Ovary (tissue), 3 donors: Measurements from ENCODE around the gene SLC38A3.

Experiments used
- EP300 ChIP-seq: sonication (generic); formaldehyde crosslinking; IDR thresholded peaks from one replicate; pipeline ENCODE4 v1.6.1; 2017; ENCODE audit warnings: antibody characterized with exemption
- TF ChIP-seq, protein P1 (sequence below), 3 donors: fragments of 450-650 bp in 2 of 3; fragments of 200-600 bp in 1 of 3; IDR thresholded peaks; one replicate each; pipeline versions ENCODE4 v1.5.1 to v1.8.0; 2016 to 2022; ENCODE audit warnings: antibody characterized with exemption in 3 of 3, mild to moderate bottlenecking in 1 of 3
- donor health status: DM: no; HTN: no; CAD: no.

DNA sequence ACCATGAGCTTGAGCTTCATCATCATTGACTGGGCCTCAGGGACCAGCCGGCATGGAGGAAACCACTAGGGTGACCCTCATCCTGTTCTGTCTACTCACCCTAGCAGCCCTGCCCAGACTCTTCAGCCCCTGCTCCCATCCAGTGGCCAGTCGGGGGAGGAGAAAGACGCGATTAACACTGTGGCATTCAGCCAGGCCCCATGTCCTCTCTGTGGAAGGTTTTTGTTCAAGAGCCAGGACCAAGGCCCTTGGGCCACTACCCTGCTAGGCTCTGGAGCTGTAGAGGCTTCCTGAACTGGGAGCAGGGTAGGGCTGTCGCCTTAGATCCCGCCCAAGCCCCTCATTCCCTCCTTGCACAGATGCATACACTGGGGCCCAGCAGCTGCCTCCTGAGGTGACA, 15.0 kb downstream of the SLC38A3 start:
- TF ChIP-seq, protein P1, sequence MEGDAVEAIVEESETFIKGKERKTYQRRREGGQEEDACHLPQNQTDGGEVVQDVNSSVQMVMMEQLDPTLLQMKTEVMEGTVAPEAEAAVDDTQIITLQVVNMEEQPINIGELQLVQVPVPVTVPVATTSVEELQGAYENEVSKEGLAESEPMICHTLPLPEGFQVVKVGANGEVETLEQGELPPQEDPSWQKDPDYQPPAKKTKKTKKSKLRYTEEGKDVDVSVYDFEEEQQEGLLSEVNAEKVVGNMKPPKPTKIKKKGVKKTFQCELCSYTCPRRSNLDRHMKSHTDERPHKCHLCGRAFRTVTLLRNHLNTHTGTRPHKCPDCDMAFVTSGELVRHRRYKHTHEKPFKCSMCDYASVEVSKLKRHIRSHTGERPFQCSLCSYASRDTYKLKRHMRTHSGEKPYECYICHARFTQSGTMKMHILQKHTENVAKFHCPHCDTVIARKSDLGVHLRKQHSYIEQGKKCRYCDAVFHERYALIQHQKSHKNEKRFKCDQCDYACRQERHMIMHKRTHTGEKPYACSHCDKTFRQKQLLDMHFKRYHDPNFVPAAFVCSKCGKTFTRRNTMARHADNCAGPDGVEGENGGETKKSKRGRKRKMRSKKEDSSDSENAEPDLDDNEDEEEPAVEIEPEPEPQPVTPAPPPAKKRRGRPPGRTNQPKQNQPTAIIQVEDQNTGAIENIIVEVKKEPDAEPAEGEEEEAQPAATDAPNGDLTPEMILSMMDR (IDR thresholded peaks at IDR 0.05), result no peak
- no peak for TF ChIP-seq EP300
